Panc1 (cell line): Measurements from ENCODE around the gene TIMP3.

Experiments used
- CTCF ChIP-seq: fragments of 450-650 bp; IDR thresholded peaks from 2 replicates; pipeline ENCODE4 v1.5.1; 2017; ENCODE audit warnings: mild to moderate bottlenecking
- POLR2AphosphoS5 ChIP-seq: IDR thresholded peaks from 2 replicates; pipeline ENCODE4 v1.6.1; 2012; ENCODE audit warnings: mild to moderate bottlenecking, low read depth, low read length, moderate library complexity
- REST ChIP-seq, 2 experiments: IDR thresholded peaks; 2 replicates each; pipeline ENCODE4 v1.6.1; 2011 to 2012; ENCODE audit warnings: low read depth in 2 of 2, control low read depth in 1 of 2, low read length in 1 of 2, mild to moderate bottlenecking in 1 of 2, moderate library complexity in 1 of 2; ENCODE audit not compliant: insufficient read depth in 1 of 2
- SIN3A ChIP-seq: IDR thresholded peaks from 2 replicates; pipeline ENCODE4 v1.6.1; 2012; ENCODE audit warnings: low read depth, mild to moderate bottlenecking, low read length, moderate library complexity, borderline replicate concordance; ENCODE audit not compliant: insufficient read depth
- TCF7L2 ChIP-seq: IDR thresholded peaks from 2 replicates; pipeline ENCODE4 v1.6.1; 2011; ENCODE audit warnings: mild to moderate bottlenecking, low read depth, low read length, inconsistent platforms

GRCh38 chr22:32820131-32821119 lies 18.9 kb downstream of the TIMP3 start:
- TF ChIP-seq POLR2AphosphoS5 = no peak
- TF ChIP-seq CTCF = no peak
- TF ChIP-seq REST (IDR thresholded peaks at IDR 0.05; ENCODE audit: insufficient read depth in 1 of 2, low read depth in 2 of 2, low read length in 1 of 2) = no peak
- TF ChIP-seq TCF7L2 = no peak
- no peak for TF ChIP-seq SIN3A
